A549 (cell line): ENCODE data around the gene DUSP10. TPM values are rescaled to one million over a fixed set of nuclear protein-coding genes. Genes with fewer than 3 reads are reported as not detected.

Source experiments
- ATAC-seq, 2 experiments: fragments of 200-7000 bp in 1 of 2; fragments of >200 bp in 1 of 2; cut with Nextera tagmentation in 1 of 2; cut with Tn5 transposase in 1 of 2; 3 replicates each; pipeline versions ENCODE4 v1.8.0 to v1.9.1; 2018 to 2020; ENCODE audit warnings: mild to moderate bottlenecking in 1 of 2, moderate library complexity in 1 of 2
- CTCF ChIA-PET: fragments of 300-600 bp; sonication (Branson Sonifier 250); formaldehyde crosslinking; extraction: SDS; loops from one replicate; lab custom pipeline; 2021; ENCODE audit warnings: antibody characterized with exemption, inconsistent platforms; lab: Yijun Ruan, JAX
- POLR2A ChIA-PET: fragments of 350-600 bp; formaldehyde crosslinking; extraction: SDS; loops from one replicate; lab custom pipeline; 2021; ENCODE audit warnings: antibody characterized with exemption, inconsistent platforms; lab: Yijun Ruan, JAX
- DNase-seq, 2 experiments: peaks; one replicate each; pipeline versions ENCODE4 v3.0.0 to v3.0.0-alpha.2; 2011 to 2016; ENCODE audit warnings: low read depth in 1 of 2, low spot score in 1 of 2
- FAIRE-seq: peaks from 2 replicates; lab custom pipeline; 2011; peaks lifted over from hg19 to GRCh38; lab: Jason Lieb, UNC
- H3K27ac ChIP-seq, 2 experiments: fragments of >200 bp; sonication (Bioruptor Twin); formaldehyde crosslinking; 3 replicates each; pipeline ENCODE4 v1.5.1; 2016 to 2017
- H3K4me1 ChIP-seq: fragments of >200 bp; sonication (Bioruptor Twin); formaldehyde crosslinking; 3 replicates; pipeline ENCODE4 v1.6.1; 2016
- H3K4me2 ChIP-seq: fragments of >200 bp; sonication (Bioruptor Twin); formaldehyde crosslinking; 3 replicates; pipeline ENCODE4 v1.6.1; 2016
- H3K4me3 ChIP-seq: fragments of >200 bp; sonication (Bioruptor Twin); formaldehyde crosslinking; 3 replicates; pipeline ENCODE4 v1.5.1; 2016
- H3K9me3 ChIP-seq: fragments of >200 bp; sonication (Bioruptor Twin); formaldehyde crosslinking; 3 replicates; pipeline ENCODE4 v1.6.1; 2016
- BCL3 ChIP-seq: fragments of >200 bp; sonication (Bioruptor Twin); formaldehyde crosslinking; IDR thresholded peaks from 3 replicates; pipeline ENCODE4 v1.6.1; 2016
- BHLHE40 ChIP-seq: IDR thresholded peaks from 2 replicates; pipeline ENCODE4 v1.6.1; 2012; ENCODE audit warnings: low read depth, low read length, inconsistent platforms
- CBX8 ChIP-seq: fragments of 200-600 bp; sonication (generic); IDR thresholded peaks from 2 replicates; pipeline ENCODE4 v1.6.1; 2016
- CEBPB ChIP-seq, 2 experiments: fragments of >200 bp in 1 of 2; sonication (Bioruptor Twin) in 1 of 2; formaldehyde crosslinking in 1 of 2; IDR thresholded peaks; 2 replicates each; pipeline ENCODE4 v1.6.1; 2012 to 2016
- CHD2 ChIP-seq: fragments of 150-350 bp; IDR thresholded peaks from 2 replicates; pipeline ENCODE4 v1.6.1; 2014; ENCODE audit warnings: low read length; ENCODE audit not compliant: partially characterized antibody
- CTCF ChIP-seq: fragments of >200 bp; sonication (Bioruptor Twin); formaldehyde crosslinking; IDR thresholded peaks from 3 replicates; pipeline ENCODE4 v1.5.1; 2016
- EHF ChIP-seq: fragments of 250-450 bp; sonication (Bioruptor Pico); IDR thresholded peaks from 2 replicates; pipeline ENCODE4 v1.5.0; 2020; ENCODE audit warnings: mild to moderate bottlenecking
- ESRRA ChIP-seq: fragments of 150-350 bp; IDR thresholded peaks from 2 replicates; pipeline ENCODE4 v1.6.1; 2014; ENCODE audit warnings: mild to moderate bottlenecking, low read length, borderline replicate concordance
- FOSL2 ChIP-seq, 2 experiments: fragments of 450-650 bp in 1 of 2; fragments of >200 bp in 1 of 2; sonication (Bioruptor Twin) in 1 of 2; formaldehyde crosslinking; IDR thresholded peaks; 2 replicates each; pipeline versions ENCODE4 v1.5.0 to v1.6.1; 2016 to 2020; ENCODE audit warnings: mild to moderate bottlenecking in 1 of 2, moderate library complexity in 1 of 2
- HDAC2 ChIP-seq: fragments of 200-600 bp; sonication (generic); IDR thresholded peaks from 2 replicates; pipeline ENCODE4 v1.6.1; 2016
- HEYL ChIP-seq: fragments of 250-450 bp; sonication (Bioruptor Pico); IDR thresholded peaks from 2 replicates; pipeline ENCODE4 v1.8.0; 2021; ENCODE audit warnings: mild to moderate bottlenecking, moderate library complexity
- HOXB13 ChIP-seq: fragments of 250-450 bp; sonication (Bioruptor Pico); IDR thresholded peaks from 2 replicates; pipeline ENCODE4 v1.5.0; 2020; ENCODE audit warnings: low read depth, mild to moderate bottlenecking, moderate library complexity
- MAFK ChIP-seq: fragments of 450-650 bp; IDR thresholded peaks from 2 replicates; pipeline ENCODE4 v1.6.1; 2014; ENCODE audit not compliant: partially characterized antibody
- NR3C1 ChIP-seq: fragments of >200 bp; sonication (Bioruptor Twin); formaldehyde crosslinking; IDR thresholded peaks from 3 replicates; pipeline ENCODE4 v1.6.1; 2017
- PHF8 ChIP-seq: fragments of 200-600 bp; sonication (generic); IDR thresholded peaks from 2 replicates; pipeline ENCODE4 v1.6.1; 2016; ENCODE audit warnings: low read depth, mild to moderate bottlenecking, antibody characterized with exemption, moderate library complexity, borderline replicate concordance
- RFX5 ChIP-seq: fragments of 450-650 bp; IDR thresholded peaks from 2 replicates; pipeline ENCODE4 v1.7.1; 2014; ENCODE audit warnings: antibody characterized with exemption, mild to moderate bottlenecking, moderate library complexity
- RNF2 ChIP-seq: fragments of 200-600 bp; sonication (generic); IDR thresholded peaks from 2 replicates; pipeline ENCODE4 v1.6.1; 2016; ENCODE audit warnings: low read depth, mild to moderate bottlenecking, antibody characterized with exemption, moderate library complexity, borderline replicate concordance
- SREBF2 ChIP-seq: fragments of 450-650 bp; IDR thresholded peaks from 2 replicates; pipeline ENCODE4 v1.6.1; 2014; ENCODE audit warnings: mild to moderate bottlenecking, moderate library complexity
- USF2 ChIP-seq: fragments of 450-650 bp; IDR thresholded peaks from 2 replicates; pipeline ENCODE4 v1.6.1; 2014; ENCODE audit warnings: antibody characterized with exemption
- ZFP36 ChIP-seq: fragments of 450-650 bp; IDR thresholded peaks from 2 replicates; pipeline ENCODE4 v1.6.1; 2014; ENCODE audit warnings: borderline replicate concordance; ENCODE audit not compliant: partially characterized antibody
- WGBS: methylation state at CpG from one replicate; pipeline ENCODE4 v1.1.6; 2017; ENCODE audit errors: missing lambda C conversion rate; 5-methylcytosine and 5-hydroxymethylcytosine counted together
- polyA plus RNA-seq, 4 experiments: library from polyadenylated mRNA; depleted of rRNA in 3 of 4; stranded (reverse); fragments of >200 nt; fragmentation: RNase III in 1 of 4; extraction: RNeasy Plus Mini Kit Qiagen cat#74134 plus additional on column Dnase treatment in 1 of 4; gene quantifications; 2 replicates in 3 of 4; 3 replicates in 1 of 4; pipeline ENCODE4 v1.2.3, GENCODE V29; 2011 to 2017

DUSP10 gene
- polyA plus RNA-seq, 2 of the 4 experiments (the other 2 are of a cell fraction) = 4.8 to 5.2 TPM

GRCh38 chr1:221729771-221730330, 12.0 kb downstream of the DUSP10 start (continued):
- TF ChIP-seq BCL3 (no peak), RFX5 (no peak), BHLHE40 (no peak), ZFP36 (no peak), FOSL2 (IDR thresholded peaks at IDR 0.05) (no peak), FOSL2 (CRISPR knock-in tag; IDR thresholded peaks at IDR 0.05) (no peak), HEYL (no peak), ESRRA (no peak), HDAC2 (no peak), NR3C1 (no peak)

GRCh38 chr1:221728037-221728505, 13.8 kb downstream of the DUSP10 start:
- Histone ChIP-seq H3K4me1 (peaks cover 17% of the 10 kb centered on the region), H3K9me3 (peaks cover 9% of the 10 kb centered on the region; the same call in 2 of the 3 replicates), H3K4me3 (no peak overlapping the region), H3K4me2 (no peak overlapping the region), H3K27ac (no peak overlapping the region)
- ATAC-seq = no peak
- POLR2A ChIA-PET = no interaction called here
- TF ChIP-seq CTCF = no peak
- TF ChIP-seq CHD2 = no peak
- TF ChIP-seq EHF = no peak
- TF ChIP-seq NR3C1 = no peak
- TF ChIP-seq BCL3 = no peak
- no peak for TF ChIP-seq HOXB13
- no peak for TF ChIP-seq SREBF2
- TF ChIP-seq CBX8 = no peak
- FAIRE-seq = no peak
- DNase-seq = no peak
- 69% methylated on average over 1 of the region's 1 CpG for WGBS
- CTCF ChIA-PET = interaction anchor here (1.3 kb wide), 1 partner anchor 14 kb away, joined by 4 read pairs; the partner anchor contains the start of gene DUSP10

GRCh38 chr1:221727146-221728036, 14.5 kb downstream of the DUSP10 start:
- no peak for FAIRE-seq
- Histone ChIP-seq H3K4me1 (peaks cover 17% of the 10 kb centered on the region), H3K4me3 (no peak overlapping the region), H3K27ac (no peak overlapping the region), H3K9me3 (peaks cover 12% of the 10 kb centered on the region; the same call in 2 of the 3 replicates), H3K4me2 (no peak overlapping the region)
- no peak for ATAC-seq
- TF ChIP-seq MAFK (no peak), PHF8 (no peak), RNF2 (no peak), CEBPB (IDR thresholded peaks at IDR 0.05) (no peak), USF2 (no peak)
- ChIA-PET CTCF (interaction anchor here (1.3 kb wide), 1 partner anchor 15 kb away, joined by 4 read pairs; the partner anchor contains the start of gene DUSP10), POLR2A (no interaction called here)
- WGBS = 93% methylated on average over 3 of the region's 3 CpGs
- no peak for DNase-seq
